ENCODE data around the gene MYH10.

The MYH10 gene

DNA sequence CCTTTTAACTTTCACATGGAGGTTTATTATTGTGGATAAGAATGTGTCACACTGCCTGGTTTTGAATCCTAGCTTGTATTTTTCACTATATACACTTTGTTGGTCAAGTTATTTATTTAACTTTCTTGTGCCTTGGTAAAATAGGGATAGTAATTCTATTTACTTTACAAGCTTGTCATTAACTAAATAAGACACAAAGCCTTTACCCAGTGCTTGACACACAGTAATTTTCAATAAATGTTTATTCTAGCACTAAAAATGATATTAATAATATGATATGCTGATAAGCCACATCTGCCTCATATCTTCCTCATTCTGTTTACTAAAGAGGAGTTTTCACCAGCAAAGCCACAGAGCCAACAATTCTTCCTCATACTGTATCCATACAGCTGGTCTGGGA is 27.8 kb downstream of the MYH10 start:
- DNase-seq, result no peak

DNA sequence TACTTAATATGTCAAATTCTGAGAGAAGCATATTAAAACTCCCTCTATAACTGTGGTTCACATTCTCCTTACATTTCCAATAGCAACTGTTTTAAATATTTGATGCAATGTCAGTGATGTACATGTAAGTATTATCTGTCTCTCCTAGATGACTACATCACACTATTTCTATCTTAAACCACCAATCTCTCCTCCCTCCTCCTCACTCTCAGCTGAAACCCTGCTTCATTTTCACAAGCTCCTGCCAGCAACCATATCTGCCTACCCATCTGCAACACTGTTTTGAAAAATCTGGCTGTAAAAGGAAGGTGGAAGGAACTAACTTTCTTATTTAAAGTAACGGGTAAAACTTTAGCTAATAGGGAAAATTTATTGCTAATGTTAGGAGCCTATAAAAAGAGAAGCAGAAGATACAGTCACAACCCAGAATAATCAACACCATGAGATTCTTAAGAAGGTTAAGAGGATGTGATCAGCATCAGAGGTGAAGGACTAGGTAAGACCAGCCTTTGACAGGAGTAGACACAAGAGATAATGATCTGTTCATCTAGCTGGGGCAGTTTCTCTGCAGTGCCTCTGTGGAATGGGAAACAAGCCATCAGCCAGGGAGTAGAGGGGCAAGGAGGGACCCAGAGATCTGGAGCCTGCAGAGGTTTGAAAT is 31.0 kb downstream of the MYH10 start:
- no peak for DNase-seq

DNA sequence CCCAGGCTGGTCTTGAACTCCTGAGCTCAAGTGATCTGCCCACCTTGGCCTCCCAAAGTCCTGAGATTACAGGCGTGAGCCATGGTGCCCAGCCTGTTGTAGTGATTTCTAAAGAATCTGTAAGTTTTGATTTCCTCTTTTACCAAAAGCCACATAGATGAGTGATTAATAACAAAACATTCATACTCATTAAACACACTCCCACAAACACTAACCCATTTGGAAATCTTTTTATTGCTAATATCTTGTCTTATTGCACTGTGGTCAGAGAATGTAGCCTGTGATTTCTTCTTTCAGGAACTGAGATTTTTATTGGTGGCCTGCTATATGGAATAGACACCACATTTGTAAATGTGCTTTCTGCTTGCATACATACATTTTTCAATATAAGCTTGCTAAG is 31.6 kb downstream of the MYH10 start:
- peak; percentile 31 for DNase-seq

DNA sequence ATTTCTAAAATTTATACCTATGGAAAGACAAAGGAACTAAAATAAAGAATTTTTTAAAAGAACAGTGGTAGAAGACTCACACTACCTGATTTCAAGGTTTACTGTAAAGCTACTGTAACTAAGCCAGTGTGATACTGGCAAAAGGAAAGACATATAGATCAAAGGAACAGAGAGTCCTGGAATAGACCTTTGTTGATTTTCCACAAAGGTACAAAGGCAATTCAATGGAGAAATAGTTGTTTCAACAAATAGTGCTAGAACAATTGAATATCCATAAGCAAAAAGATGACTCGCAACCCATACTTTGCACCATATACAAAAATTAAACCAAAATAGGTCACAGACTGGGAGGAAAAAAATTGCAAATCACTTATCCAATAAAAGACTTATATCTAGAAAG is 36.7 kb downstream of the MYH10 start:
- DNase-seq, result no peak

DNA sequence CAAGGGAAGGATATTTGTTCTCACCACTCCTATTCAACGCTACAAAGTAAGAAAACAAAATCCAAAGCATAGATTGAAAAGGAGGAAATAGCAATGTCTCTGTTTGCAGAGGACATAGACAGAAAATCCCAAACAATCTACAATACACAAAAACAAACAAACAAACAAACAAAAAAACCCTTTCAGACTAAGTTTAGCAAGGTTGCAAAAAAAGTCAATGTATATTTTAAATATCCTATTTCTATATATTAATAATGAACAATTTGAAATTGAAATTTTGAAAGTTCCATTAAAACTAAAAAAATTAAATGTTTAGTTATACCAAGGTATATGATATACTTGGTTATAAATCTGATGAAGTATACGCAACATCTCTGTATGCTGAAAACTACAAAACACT is 37.2 kb downstream of the MYH10 start:
- DNase-seq, result no peak

DNA sequence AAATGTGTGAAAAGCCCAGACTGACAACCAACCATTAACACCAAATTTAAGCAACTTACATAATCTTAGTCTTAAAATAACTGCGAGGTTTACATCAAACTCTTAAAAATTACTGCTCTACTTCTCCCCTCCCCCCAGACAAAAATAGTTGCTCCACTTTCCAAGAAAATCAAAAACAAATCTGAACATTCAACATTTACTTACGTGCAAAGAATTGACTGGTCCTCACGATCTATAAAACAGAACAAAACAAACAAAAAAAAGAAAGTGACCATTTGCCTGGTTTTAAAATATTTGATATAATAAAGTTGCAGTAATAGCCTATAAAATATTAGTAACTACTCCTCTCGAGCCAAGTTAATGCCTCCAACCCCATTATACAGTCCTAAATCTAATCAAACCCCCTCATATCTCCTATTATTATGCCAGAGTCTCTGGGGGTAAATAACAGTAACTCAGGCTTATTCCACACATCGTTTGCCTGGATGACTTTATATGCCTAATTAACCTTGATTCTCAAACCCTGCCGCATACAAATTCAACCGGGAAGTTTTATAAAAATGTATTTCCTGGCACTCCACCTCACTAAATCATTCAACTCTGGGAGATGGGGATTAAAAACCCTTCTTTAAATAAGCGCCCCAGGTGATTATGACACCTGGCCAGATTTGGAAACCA is 41.5 kb downstream of the MYH10 start:
- no peak for DNase-seq

DNA sequence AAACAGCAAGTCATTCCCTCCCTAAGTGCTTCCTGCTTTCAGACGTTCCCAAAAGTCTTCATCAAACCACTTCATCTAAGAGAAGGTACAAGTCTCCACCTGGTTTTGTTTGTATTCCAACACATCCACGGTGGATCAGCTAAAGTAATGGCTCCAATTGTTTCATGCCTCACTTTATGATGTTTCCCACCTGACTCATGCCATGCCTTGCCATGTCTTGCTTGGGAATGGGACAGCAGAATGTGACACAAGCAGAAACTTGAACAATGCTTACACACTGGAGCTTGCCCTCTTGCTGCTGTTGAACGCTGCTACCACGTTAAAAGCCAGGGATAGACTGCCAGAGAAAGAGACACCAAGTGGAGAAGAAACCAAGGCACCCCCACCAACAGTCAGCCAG is 43.8 kb downstream of the MYH10 start:
- no peak for DNase-seq

DNA sequence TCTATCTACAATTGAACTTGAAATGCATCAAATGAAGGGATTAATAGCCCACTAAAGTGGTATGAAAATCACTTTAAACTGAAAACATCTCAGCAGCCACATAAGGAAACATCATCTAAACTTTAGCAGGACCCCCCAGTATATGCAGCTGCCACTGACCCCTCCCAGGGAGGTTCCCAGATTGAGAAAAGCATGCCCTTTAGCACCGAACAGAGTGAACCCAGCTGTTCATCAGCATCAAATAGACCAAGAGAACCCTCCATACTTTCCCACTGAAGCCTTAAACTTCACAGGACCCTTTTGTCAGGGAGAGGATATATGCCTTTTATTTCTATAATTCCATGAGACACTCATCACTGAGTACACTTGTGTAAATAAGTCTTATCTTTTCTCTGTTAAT is 44.6 kb downstream of the MYH10 start:
- no peak for DNase-seq

DNA sequence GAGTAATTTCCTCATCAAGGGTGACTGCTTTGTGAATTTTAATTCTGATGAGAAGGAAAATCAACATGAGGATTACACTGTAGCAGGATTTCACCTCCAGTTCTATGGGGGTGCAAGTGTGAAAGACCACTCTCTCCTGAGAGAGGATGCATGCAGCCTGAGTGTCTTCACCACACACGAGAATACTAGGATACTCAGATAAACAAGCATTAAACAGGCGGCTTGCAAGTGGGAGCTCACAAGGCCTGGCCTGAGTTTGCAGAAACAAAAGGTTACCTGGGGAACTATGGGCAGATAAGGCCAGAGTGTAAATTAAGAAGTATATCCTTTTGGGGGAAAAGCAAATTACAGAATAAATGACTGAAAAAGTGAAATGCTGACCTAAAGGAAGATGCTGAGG is 46.6 kb downstream of the MYH10 start:
- DNase-seq, result no peak

DNA sequence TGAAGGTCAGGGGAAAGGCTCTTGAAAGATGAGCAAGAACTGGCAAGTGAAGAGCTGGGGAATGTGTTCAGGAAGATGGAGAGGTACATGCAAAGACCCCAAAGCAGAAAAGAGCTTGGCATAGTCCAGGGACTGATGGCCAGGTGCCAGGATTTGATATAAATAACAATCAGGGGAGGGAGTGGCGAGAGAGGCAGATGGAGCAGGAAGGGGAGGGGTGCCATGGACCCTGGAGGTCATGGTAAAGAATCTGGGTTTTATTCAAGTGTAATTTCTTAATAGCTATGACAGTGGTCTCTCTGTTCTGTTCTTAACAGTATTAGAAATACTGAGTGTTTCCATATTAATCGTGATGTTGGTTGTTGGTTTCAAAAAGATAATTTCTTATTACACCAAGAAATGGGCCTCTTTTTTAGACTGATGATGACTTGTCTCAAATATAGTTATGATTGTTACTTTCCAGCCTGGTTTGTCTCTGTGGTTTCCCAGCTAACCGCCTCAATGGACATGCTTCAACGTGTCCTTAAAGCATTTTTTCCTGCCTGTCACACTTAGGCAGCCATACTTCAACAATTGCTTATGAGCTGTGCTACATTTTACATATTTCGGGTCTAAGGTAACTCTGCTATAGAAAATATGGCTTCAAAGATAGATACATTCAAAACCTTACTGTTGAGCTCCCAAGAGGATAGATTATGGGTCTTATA is 49.4 kb downstream of the MYH10 start:
- no peak for DNase-seq

DNA sequence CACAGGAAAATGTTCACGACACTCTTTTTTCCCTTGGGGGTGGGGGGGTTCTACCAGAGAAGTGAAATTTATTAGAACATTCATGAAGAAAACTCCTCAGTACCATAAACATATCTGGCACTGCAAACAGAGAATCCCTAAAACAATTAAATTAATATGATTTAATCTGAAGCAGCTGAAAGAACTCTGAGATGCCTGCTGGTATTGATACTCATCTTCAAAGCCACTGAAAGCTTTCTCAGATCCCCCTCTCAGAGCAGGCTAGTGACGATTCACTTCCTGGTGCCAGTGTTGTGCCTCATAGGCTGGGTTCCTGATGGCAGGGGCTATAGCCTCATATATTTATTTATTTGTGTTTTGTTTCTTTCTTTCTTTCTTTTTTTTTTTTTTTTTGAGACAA is 52.7 kb downstream of the MYH10 start:
- no peak for DNase-seq

DNA sequence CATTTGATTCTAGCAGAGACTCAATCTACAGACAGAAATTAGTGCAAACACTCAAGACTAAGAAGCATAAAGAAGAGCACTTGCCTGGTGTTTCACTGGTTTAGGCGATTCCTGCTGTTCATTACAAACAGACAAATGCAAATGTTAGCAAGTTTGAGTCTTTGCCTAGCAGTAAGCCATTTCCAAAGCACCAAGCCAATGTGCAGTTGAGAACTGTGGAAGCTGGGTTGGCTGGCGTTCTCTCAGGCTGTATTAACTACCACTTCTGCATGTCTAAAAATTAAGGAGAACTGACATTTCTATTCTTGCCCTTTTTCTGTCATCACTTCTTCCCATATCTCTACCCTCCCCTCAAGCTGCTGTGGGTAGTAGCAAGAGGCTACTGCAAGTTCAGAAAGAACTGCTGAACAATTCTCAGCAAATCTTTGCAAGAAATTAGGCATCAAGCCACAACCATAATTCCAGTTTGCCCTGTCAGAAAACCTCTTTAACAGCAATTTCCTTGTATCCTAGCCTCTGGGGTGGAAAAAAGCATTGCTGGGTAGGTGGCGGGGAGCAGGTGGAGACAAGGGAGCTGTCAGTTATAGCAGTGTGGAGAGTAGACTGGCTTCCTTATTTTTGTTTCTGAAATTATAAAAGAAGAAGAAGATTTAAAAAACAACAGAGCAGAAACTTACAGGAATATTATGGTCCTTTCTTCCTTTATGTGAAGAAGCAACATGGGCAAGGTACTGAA is 53.8 kb downstream of the MYH10 start:
- no peak for DNase-seq

DNA sequence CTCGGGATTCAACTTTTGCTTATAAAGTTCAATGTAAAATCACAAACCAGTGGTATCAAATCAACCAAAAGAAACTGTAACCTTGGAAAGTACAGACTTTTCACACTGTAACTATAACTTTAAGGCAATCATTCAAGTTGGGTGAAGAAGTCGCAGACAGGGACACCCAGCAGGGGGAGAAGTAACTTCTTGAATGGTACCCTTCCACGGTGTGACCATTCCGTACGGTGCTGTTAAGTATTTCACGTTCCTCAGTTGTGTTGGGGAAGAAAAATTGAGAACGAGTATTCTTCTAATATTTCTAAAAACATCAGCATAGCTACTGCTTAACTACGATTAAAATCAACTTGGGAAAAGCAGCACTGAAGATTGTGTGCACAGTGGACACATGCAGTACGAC is 55.8 kb downstream of the MYH10 start:
- DNase-seq, result no peak

DNA sequence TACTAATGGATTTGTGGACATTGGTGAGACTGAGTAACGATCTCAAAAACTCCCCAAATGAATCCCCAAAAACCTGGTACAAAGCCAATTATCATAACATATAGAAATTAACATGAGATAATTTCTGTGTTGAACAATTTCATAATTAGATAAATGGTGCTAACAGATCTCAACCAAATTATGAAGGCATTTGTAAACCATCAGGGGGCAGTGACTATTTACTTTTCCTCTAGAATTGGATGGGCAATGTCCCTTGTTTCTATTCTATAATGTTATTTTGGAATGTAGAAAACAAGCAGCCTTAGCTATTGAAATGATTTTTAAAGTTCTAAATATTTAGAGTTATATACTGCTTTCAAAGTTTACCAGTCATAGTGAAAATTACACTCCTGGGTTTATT is 57.8 kb downstream of the MYH10 start:
- DNase-seq, result no peak

DNA sequence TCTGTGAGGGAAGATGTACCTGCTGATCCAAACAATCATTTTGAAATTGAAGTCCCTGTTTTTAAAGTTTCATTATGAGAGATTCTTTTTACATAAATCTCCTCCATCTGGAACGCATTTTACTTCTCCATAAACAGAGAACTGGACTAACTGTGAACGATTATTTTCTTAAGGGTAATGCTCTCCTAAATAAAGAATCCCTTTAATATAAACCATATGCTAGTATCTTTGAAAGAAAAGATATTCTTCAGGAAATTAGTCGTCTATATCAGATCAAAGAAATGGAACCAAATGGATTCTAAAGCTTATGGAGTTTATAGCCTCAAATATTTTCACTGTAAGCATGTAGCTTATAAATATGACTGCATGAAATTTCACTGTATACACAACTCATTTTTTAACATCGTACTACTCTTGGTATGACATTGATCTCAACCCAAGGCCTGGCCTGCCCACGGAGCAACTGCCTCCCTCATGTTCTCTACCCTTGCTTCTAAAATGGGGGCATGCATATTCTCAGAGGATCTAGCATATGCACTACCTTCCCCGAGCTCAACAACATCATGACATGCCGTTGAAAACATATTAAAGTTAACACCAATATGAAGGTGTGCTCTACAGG is 66.4 kb downstream of the MYH10 start:
- DNase-seq, result no peak

DNA sequence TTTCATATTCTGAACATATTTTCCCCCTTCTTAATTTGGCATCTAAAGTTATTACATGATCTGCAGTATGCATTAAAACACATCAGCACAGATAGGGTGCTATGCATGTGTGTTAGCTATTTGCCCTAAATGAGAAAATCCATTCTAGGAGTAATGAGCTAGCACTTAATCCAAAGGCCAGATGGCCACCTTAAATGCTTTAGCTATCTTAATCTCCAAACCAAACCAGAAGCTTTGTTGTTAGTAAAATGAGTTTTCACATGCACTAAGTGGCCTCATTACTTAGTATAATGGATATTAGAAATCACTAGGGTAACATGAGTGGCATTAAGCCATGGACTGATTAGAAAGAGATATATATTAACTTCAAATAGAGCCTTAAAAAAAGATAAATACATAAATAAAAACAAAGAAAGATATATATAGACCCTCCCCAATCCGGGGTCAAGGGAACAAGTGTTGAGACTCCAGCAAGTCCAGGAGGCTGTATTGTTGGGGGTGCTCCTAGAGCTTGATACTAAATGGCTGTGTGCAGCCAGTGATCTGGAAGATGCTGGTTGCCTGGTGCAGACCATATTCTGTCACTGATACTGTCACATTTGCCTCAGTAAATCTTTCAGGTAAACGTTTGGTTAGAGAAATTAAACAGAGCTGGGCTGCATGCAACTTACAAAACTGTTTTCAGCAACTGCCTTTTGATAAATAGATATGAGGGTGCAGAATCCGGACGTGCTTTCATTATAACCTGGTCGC is 67.3 kb downstream of the MYH10 start:
- DNase-seq, result no peak

DNA sequence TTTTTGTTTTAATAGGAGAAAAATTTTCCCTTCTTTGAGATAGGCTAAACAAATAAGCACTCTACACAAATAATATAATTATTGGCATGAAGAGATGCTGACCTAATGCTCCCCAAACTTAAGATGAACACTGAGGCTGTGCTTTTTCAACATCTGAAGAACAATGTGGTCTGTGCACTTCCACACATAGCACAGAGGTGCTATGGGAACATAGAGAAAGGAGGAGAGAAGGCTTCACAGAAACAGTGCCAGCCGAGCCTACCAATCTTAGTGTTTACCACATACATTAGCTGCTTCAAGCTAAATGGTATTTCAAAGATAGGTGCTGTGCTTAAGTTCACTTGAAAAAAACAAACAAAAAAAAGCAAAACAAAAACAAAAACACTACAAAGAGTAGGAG is 72.4 kb downstream of the MYH10 start:
- DNase-seq, result no peak

DNA sequence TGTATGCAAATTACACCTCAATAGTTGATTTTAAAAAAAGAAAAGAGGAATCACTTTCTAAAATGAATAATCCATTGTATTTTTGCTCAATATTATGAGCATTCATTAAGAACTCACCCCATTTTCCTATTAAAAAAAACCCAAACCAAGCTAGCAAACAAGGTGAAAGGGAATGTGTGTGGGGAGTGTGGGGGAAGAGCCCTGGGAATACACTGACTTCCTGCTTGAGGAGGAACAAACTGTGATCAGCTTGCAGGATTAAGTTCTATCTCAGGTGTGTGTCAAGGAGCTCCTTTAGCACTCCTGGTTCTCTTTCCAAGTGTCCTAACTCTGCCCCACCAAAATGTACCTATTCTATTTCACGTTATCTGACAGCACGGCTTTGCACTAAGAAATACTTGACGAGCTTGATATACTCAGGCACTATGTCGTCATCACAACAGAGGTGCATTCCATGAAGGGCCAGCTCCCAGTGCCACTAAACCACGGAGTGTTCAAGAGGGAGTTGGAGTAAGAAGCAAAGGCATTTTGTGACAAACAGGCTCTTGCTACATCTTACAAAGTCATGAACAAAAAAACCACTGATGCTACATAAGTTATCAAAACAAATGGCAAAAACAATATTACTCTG is 73.2 kb downstream of the MYH10 start:
- DNase-seq, result no peak

DNA sequence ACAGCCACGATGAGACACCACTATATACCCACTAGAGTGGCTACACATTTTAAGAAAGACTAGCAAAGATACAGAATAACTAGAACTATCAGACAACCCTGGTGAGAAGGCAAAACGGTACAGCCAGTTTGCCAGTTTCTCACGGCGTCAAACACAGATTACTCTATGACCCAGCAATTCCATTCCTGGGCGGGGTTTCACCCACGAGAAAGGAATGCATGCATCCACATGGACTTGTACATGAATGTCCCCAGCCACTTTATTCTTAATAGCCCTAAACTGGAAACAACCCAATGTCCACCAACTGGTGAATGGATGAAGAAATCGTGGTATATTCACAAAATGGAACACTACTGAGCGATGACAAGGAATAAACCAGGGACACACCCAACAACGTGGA is 74.5 kb downstream of the MYH10 start:
- no peak for DNase-seq

DNA sequence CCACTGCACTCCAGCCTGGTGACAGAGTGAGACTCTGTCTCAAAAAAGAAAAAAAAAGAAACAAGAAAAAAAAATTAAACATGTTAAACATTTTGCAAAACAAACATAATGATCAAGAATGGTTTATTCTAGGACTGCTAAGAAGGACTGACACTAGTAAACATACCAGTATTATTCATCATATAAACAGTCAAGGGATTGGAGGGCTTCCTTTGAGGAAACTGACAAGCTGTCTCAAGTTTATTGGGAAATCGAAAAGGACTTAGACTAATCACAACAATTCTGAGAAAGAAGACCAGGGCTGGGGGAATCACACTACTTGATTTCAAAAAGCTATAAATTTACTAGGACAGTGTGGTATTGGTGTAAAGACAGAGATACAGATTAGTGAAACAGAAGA is 75.5 kb downstream of the MYH10 start:
- DNase-seq, result no peak

DNA sequence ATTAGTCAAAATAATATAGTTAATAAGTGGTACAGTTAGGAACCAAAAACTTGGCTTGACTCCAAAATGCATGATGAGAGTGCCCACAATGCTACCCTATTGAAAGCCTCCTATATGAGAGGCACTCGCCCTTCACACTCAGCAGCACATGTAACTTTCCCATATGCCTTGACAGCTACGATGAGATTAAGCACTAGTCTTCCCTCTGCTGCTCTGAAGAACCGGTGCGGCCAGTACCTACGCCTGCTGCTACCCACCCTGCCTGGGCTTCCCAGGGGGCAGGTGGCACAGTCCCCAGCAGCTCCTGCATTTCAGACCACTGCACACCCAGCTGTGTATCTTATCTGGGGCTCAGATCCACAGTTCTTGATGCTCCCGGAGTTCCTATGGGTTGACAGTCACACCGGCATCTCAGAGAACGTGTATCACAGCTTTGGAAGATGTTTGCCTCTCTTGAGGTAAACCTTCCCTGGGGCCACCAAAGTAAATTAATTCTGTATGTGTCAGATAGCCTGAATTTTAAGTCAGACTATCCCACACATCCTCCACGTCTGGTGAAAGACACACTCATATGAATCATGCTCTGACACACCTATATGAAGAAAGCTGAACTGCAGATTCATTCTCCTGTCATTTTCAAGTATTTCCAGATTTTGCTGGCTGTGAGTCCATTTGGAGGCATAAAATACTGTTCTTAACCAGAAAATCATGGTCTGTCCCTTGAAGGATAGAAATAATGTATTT is 77.8 kb downstream of the MYH10 start:
- DNase-seq, result no peak

Data from stimulated activated CD8-positive, alpha-beta memory T cell treated with anti-CD3 and anti-CD28 coated beads, Interleukin-4, amount 100 ng/mL, for 48 hours (primary cell).